GM19468 (cell line): ENCODE results near the gene SECISBP2L.
"Not testable (repeated sequence)": the region's sequence is repeated elsewhere in the genome, so short reads cannot be mapped to it uniquely, and the experiment has no call there.

Source experiments
- ATAC-seq: cut with Tn5 transposase; IDR thresholded peaks from one replicate; pipeline ENCODE4 v1.9.1; 2021; ENCODE audit warnings: mild to moderate bottlenecking, moderate library complexity, moderate number of reproducible peaks; ENCODE audit not compliant: unreplicated experiment; ENCODE audit errors: extremely low read depth

The SECISBP2L gene

GRCh38 chr15:49046220-49047102 lies at the start of gene SECISBP2L:
Gene SECISBP2L (minus strand): TSS chr15:49046446. CDS start chr15:49046299, 147 bp downstream.
- ATAC-seq = peak; percentile 82

- no peak for ATAC-seq
These were observed 48.7 kb upstream of the SECISBP2L start for GRCh38 chr15:49094923-49095322.

GRCh38 chr15:49093252-49094105 lies 47.2 kb upstream of the SECISBP2L start:
- no peak for ATAC-seq

- no peak for ATAC-seq
These were observed 42.8 kb upstream of the SECISBP2L start for GRCh38 chr15:49088996-49089395.

GRCh38 chr15:49085696-49086459 lies 39.6 kb upstream of the SECISBP2L start:
- no peak for ATAC-seq

GRCh38 chr15:49084285-49084570 lies 38.0 kb upstream of the SECISBP2L start:
- ATAC-seq = no peak

GRCh38 chr15:49083401-49084284 lies 37.4 kb upstream of the SECISBP2L start:
- no peak for ATAC-seq

- ATAC-seq = no peak
These were observed 36.7 kb upstream of the SECISBP2L start for GRCh38 chr15:49082960-49083359.

GRCh38 chr15:49079340-49080039 lies 33.2 kb upstream of the SECISBP2L start:
- ATAC-seq = no peak

- ATAC-seq = no peak
These were observed 29.6 kb upstream of the SECISBP2L start for GRCh38 chr15:49075881-49076280.

GRCh38 chr15:49074589-49075287 lies 28.5 kb upstream of the SECISBP2L start:
- not testable (repeated sequence) for ATAC-seq

- no peak for ATAC-seq
These were observed 20.1 kb upstream of the SECISBP2L start for GRCh38 chr15:49066372-49066771.

- ATAC-seq = no peak
These were observed 18.6 kb upstream of the SECISBP2L start for GRCh38 chr15:49064884-49065283.

- ATAC-seq = no peak
These were observed 18.0 kb upstream of the SECISBP2L start for GRCh38 chr15:49064281-49064653.

GRCh38 chr15:49063402-49064280 lies 17.4 kb upstream of the SECISBP2L start:
- ATAC-seq = no peak

GRCh38 chr15:49062900-49063299 lies 16.7 kb upstream of the SECISBP2L start:
- no peak for ATAC-seq

GRCh38 chr15:49060710-49061495 lies 14.7 kb upstream of the SECISBP2L start:
- ATAC-seq = no peak
